H1 (cell line): Measurements from ENCODE around the gene CMKLR1. TPM values are rescaled to one million over a fixed set of nuclear protein-coding genes. Genes with fewer than 3 reads are reported as not detected.

Source experiments
- CTCF ChIA-PET: fragments of 300-600 bp; sonication (Branson Sonifier 250); formaldehyde crosslinking; loops from one replicate; lab custom pipeline; 2021; ENCODE audit not compliant: partially characterized antibody; lab: Charles Lee
- POLR2A ChIA-PET: fragments of 300-600 bp; sonication (Branson Sonifier 250); formaldehyde crosslinking; loops from one replicate; lab custom pipeline; 2021; ENCODE audit warnings: inconsistent platforms; ENCODE audit not compliant: partially characterized antibody; lab: Charles Lee
- DNase-seq, 2 experiments: peaks; one replicate each; pipeline versions ENCODE4 v3.0.0 to v3.0.0-alpha.2; 2010 to 2022; ENCODE audit warnings: low spot score in 2 of 2, low read depth in 1 of 2, mixed read lengths in 1 of 2
- FAIRE-seq: peaks from 2 replicates; lab custom pipeline; 2011; peaks lifted over from hg19 to GRCh38; lab: Jason Lieb, UNC
- H2AFZ ChIP-seq: 2 replicates; pipeline ENCODE4 v1.8.1; 2012; ENCODE audit warnings: low read length, inconsistent platforms
- H2AK5ac ChIP-seq: 2 replicates; pipeline ENCODE4 v1.6.1; 2013; ENCODE audit warnings: low read depth, low read length
- H2BK120ac ChIP-seq: replicated peaks from 2 replicates; pipeline ENCODE3; 2013; ENCODE audit warnings: low read depth, low read length, inconsistent platforms
- H2BK12ac ChIP-seq: 2 replicates; pipeline ENCODE4 v1.6.1; 2013; ENCODE audit warnings: low read depth, low read length
- H2BK15ac ChIP-seq: 2 replicates; pipeline ENCODE4 v1.6.1; 2013; ENCODE audit warnings: low read length
- H2BK20ac ChIP-seq: 2 replicates; pipeline ENCODE4 v1.6.1; 2013; ENCODE audit warnings: low read length
- H2BK5ac ChIP-seq: 2 replicates; pipeline ENCODE4 v1.6.1; 2013; ENCODE audit warnings: low read depth, low read length
- H3K14ac ChIP-seq: 2 replicates; pipeline ENCODE4 v1.6.1; 2013; ENCODE audit warnings: inconsistent platforms; ENCODE audit not compliant: insufficient read length
- H3K18ac ChIP-seq: 2 replicates; pipeline ENCODE4 v1.6.1; 2013; ENCODE audit warnings: low read length; ENCODE audit errors: extremely low read depth
- H3K23ac ChIP-seq: 2 replicates; pipeline ENCODE4 v1.6.1; 2013; ENCODE audit warnings: inconsistent platforms; ENCODE audit not compliant: insufficient read length
- H3K23me2 ChIP-seq: 2 replicates; pipeline ENCODE4 v1.6.1; 2013; ENCODE audit warnings: low read depth, low read length
- H3K27ac ChIP-seq: 2 replicates; pipeline ENCODE4 v1.6.1; 2011; ENCODE audit warnings: low read depth, low read length, inconsistent platforms
- H3K27me3 ChIP-seq, 4 experiments: replicated peaks in 1 of 4; 1 replicate in 1 of 4; 2 replicates in 3 of 4; pipeline versions ENCODE4 v1.6.1 to v1.8.1; 2011 to 2013; ENCODE audit warnings: low read length in 3 of 4, mild to moderate bottlenecking in 3 of 4, inconsistent platforms in 2 of 4, mixed read lengths in 2 of 4, moderate library complexity in 1 of 4; ENCODE audit not compliant: control insufficient read depth in 3 of 4, insufficient read depth in 3 of 4; ENCODE audit errors: extremely low read depth in 1 of 4
- H3K36me3 ChIP-seq, 4 experiments: 2 replicates each; pipeline versions ENCODE4 v1.6.1 to v1.8.1; 2011 to 2013; ENCODE audit warnings: mild to moderate bottlenecking in 4 of 4, low read length in 3 of 4, moderate library complexity in 2 of 4, control low read depth in 1 of 4, inconsistent platforms in 1 of 4; ENCODE audit not compliant: insufficient read depth in 4 of 4, control insufficient read depth in 2 of 4
- H3K4ac ChIP-seq: replicated peaks from 2 replicates; pipeline ENCODE3; 2013; ENCODE audit warnings: low read length, low read depth, mixed read lengths, inconsistent platforms; ENCODE audit not compliant: insufficient read length
- H3K4me1 ChIP-seq, 4 experiments: replicated peaks in 1 of 4; 1 replicate in 1 of 4; 2 replicates in 3 of 4; pipeline versions ENCODE4 v1.6.1 to v1.8.1; 2011 to 2013; ENCODE audit warnings: low read length in 3 of 4, inconsistent platforms in 2 of 4, mixed read lengths in 1 of 4; ENCODE audit not compliant: insufficient read depth in 4 of 4, control insufficient read depth in 3 of 4
- H3K4me2 ChIP-seq, 2 experiments: 2 replicates each; pipeline versions ENCODE4 v1.6.1 to v1.8.1; 2011 to 2013; ENCODE audit warnings: low read depth in 2 of 2, low read length in 2 of 2, control low read depth in 1 of 2, inconsistent platforms in 1 of 2, mild to moderate bottlenecking in 1 of 2; ENCODE audit not compliant: insufficient read depth in 1 of 2
- H3K4me3 ChIP-seq, 4 experiments: fragments of 200-600, 300-600 bp in 1 of 4; sonication (generic), shearing (Covaris generic), sonication (Bioruptor Twin) in 1 of 4; 2 replicates each; pipeline versions ENCODE4 v1.5.1 to v1.8.1; 2011 to 2016; ENCODE audit warnings: low read length in 4 of 4, low read depth in 3 of 4, control low read depth in 2 of 4, inconsistent platforms in 2 of 4, mild to moderate bottlenecking in 2 of 4, mixed read lengths in 1 of 4, moderate library complexity in 1 of 4; ENCODE audit not compliant: insufficient read depth in 2 of 4; ENCODE audit errors: extremely low read depth in 1 of 4
- H3K56ac ChIP-seq: replicated peaks from 2 replicates; pipeline ENCODE3; 2013; ENCODE audit warnings: low read depth, mild to moderate bottlenecking, mixed read lengths, low read length, inconsistent platforms; ENCODE audit not compliant: insufficient read length
- H3K79me1 ChIP-seq: 2 replicates; pipeline ENCODE4 v1.6.1; 2013; ENCODE audit warnings: low read depth, low read length, control low read depth
- H3K79me2 ChIP-seq, 2 experiments: 2 replicates each; pipeline versions ENCODE4 v1.6.1 to v1.8.1; 2012 to 2013; ENCODE audit warnings: low read length in 2 of 2, mild to moderate bottlenecking in 2 of 2, inconsistent platforms in 1 of 2; ENCODE audit not compliant: insufficient read depth in 2 of 2, control insufficient read depth in 1 of 2
- H3K9ac ChIP-seq, 4 experiments: replicated peaks in 1 of 4; 1 replicate in 1 of 4; 2 replicates in 3 of 4; pipeline versions ENCODE4 v1.6.1 to v1.8.1; 2011 to 2013; ENCODE audit warnings: low read depth in 3 of 4, low read length in 3 of 4, control low read depth in 2 of 4, mild to moderate bottlenecking in 2 of 4, moderate library complexity in 2 of 4, inconsistent platforms in 1 of 4; ENCODE audit errors: extremely low read depth in 1 of 4
- H3K9me3 ChIP-seq, 2 experiments: 2 replicates each; pipeline versions ENCODE4 v1.6.1 to v1.8.1; 2012 to 2013; ENCODE audit warnings: mild to moderate bottlenecking in 2 of 2, moderate library complexity in 2 of 2, control low read depth in 1 of 2, inconsistent platforms in 1 of 2, low read depth in 1 of 2, low read length in 1 of 2, mixed read lengths in 1 of 2; ENCODE audit not compliant: insufficient read depth in 2 of 2
- H4K20me1 ChIP-seq, 2 experiments: replicated peaks in 1 of 2; 2 replicates each; pipeline versions ENCODE3 to v1.8.1; 2011 to 2013; ENCODE audit warnings: inconsistent platforms in 2 of 2, low read length in 2 of 2, mild to moderate bottlenecking in 1 of 2; ENCODE audit not compliant: insufficient read depth in 2 of 2, control insufficient read depth in 1 of 2
- H4K5ac ChIP-seq: 2 replicates; pipeline ENCODE4 v1.6.1; 2013; ENCODE audit warnings: low read length, low read depth, mixed read lengths, inconsistent platforms; ENCODE audit not compliant: insufficient read length
- H4K8ac ChIP-seq: 2 replicates; pipeline ENCODE4 v1.8.0; 2013; ENCODE audit warnings: mild to moderate bottlenecking, moderate library complexity, low read length, inconsistent platforms; ENCODE audit not compliant: insufficient read depth; ENCODE audit errors: extremely low read depth
- H4K91ac ChIP-seq: replicated peaks from 2 replicates; pipeline ENCODE3; 2013; ENCODE audit warnings: low read length, mixed read lengths, inconsistent platforms; ENCODE audit not compliant: insufficient read length
- PHF8 ChIP-seq: fragments of 200-600 bp; sonication (generic); conservative IDR thresholded peaks from 2 replicates; pipeline ENCODE4 v1.7.1; 2012; ENCODE audit warnings: low read depth, mild to moderate bottlenecking, inconsistent platforms, low read length, moderate library complexity
- WGBS, 2 experiments: shearing (Covaris generic) in 1 of 2; methylation state at CpG; one replicate each; pipeline versions ENCODE4 v1.1.6 to v1.1.7; 2013 to 2015; ENCODE audit warnings: low lambda C conversion rate in 2 of 2, mixed read lengths in 2 of 2, inconsistent platforms in 1 of 2, low coverage in 1 of 2, missing lambda C conversion rate in 1 of 2; ENCODE audit not compliant: insufficient replicate concordance in 2 of 2, insufficient coverage in 1 of 2, insufficient read length in 1 of 2; ENCODE audit errors: extremely low coverage in 1 of 2, missing lambda C conversion rate in 1 of 2; 5-methylcytosine and 5-hydroxymethylcytosine counted together
- polyA plus RNA-seq, 7 experiments: library from polyadenylated mRNA; depleted of rRNA in 3 of 7; stranded (reverse) in 5 of 7; unstranded in 2 of 7; fragments of >200 nt in 5 of 7; fragments of 200-250 nt in 2 of 7; gene quantifications; 1 replicate in 5 of 7; 2 replicates in 1 of 7; 4 replicates in 1 of 7; pipeline versions ENCODE4 v1.2.1 to v1.2.3, GENCODE V29; 2011 to 2013; ENCODE audit warnings: missing spikeins in 2 of 7, mixed read lengths in 2 of 7
- total RNA-seq: library from RNA; stranded (reverse); fragmentation: NEBNext Ultra II Directional; extraction: Animal tissue kit (Norgen Biotek cat#: 25700); gene quantifications from 2 replicates; pipeline ENCODE4 v1.2.1, GENCODE V29; 2021

CMKLR1 gene
- total and polyA plus RNA-seq, 2 of the 8 experiments (the other 6 are each of a cell fraction or from before 2014, with no cell fraction given) = 2.1 to 2.8 TPM

DNA sequence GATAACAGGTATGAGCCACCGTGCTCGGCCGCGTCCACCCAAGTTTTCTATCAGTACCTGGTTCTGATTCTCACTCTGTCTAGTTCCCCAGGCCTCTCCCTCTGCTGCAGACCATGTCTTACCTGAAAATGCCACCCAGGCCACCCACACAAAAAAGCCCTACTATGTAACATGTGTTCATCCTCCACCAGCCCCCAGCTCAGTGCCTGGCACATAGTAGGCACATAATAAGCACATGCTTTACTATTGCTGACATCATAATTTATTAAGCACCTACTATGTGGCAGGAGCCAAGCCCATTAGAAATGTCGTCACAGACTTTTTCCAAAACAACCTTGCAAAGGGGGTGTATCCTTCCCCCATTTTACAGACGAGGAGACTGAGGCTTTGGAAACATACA is 37.8 kb downstream of the CMKLR1 start:
- H3K14ac ChIP-seq = no peak overlapping the region
- no peak overlapping the region for H2BK20ac ChIP-seq
- H3K4me3 ChIP-seq = no peak overlapping the region
- H2AFZ ChIP-seq = no peak overlapping the region
- H3K79me1 ChIP-seq = no peaks in the 10 kb centered on the region
- H3K23ac ChIP-seq = no peak overlapping the region
- H3K23me2 ChIP-seq = no peaks in the 10 kb centered on the region
- H4K8ac ChIP-seq = no peak overlapping the region
- H2BK15ac ChIP-seq = peak overlapping the region; percentile 9; the same call in 1 of the 2 replicates
- no peaks in the 10 kb centered on the region for H3K9me3 ChIP-seq
- no peak overlapping the region; the same call in 1 of the 2 replicates for H2BK5ac ChIP-seq
- ChIA-PET CTCF (interaction anchor here (1.1 kb wide), 1 partner anchor 66 kb away, joined by 3 read pairs; no protein-coding TSS in a partner anchor), POLR2A (no interaction called here)
- peaks cover 4 to 26% (median 14%) of the 10 kb centered on the region in 4 experiments for H3K4me1 ChIP-seq
- no peak for TF ChIP-seq PHF8
- H3K27ac ChIP-seq = no peak overlapping the region
- FAIRE-seq = no peak
- no peak overlapping the region for H4K5ac ChIP-seq
- 91% methylated on average over 6 of the region's 6 CpGs; no CpG with 5 or more reads in 1 of the 2 experiments for WGBS, 2 experiments
- H3K4me2 ChIP-seq = no peak overlapping the region
- DNase-seq = no peak
- H2BK12ac ChIP-seq = no peak overlapping the region
- no peak overlapping the region for H2BK120ac ChIP-seq
- H3K56ac ChIP-seq = no peak overlapping the region
- H3K36me3 ChIP-seq = no peaks in the 10 kb centered on the region
- no peaks in the 10 kb centered on the region for H4K20me1 ChIP-seq
- H4K91ac ChIP-seq = peak overlapping the region; percentile 69
- H3K18ac ChIP-seq = no peak overlapping the region
- no peaks in the 10 kb centered on the region for H3K79me2 ChIP-seq
- no peaks in the 10 kb centered on the region for H3K27me3 ChIP-seq
- no peak overlapping the region for H2AK5ac ChIP-seq
- H3K4ac ChIP-seq = no peak overlapping the region
- no peak overlapping the region for H3K9ac ChIP-seq
